Measurements from ENCODE around the gene PAXX. TPM values are rescaled to one million over a fixed set of nuclear protein-coding genes. Genes with fewer than 3 reads are reported as not detected.
"Not testable (repeated sequence)": the region's sequence is repeated elsewhere in the genome, so short reads cannot be mapped to it uniquely, and the experiment has no call there.

The PAXX gene
- total RNA-seq, 1 donor from 2014 or later: 51.4 TPM

- no peaks in the 10 kb centered on the region for H3K27me3 Mint-ChIP-seq (ENCODE audit: unreplicated experiment)
- no peak overlapping the region for H3K27ac Mint-ChIP-seq (ENCODE audit: unreplicated experiment)
- H3K9me3 Mint-ChIP-seq (ENCODE audit: unreplicated experiment): no peaks in the 10 kb centered on the region
- DNase-seq (ENCODE audit: extremely low spot score, unreplicated experiment): no peak
- no peaks in the 10 kb centered on the region for H3K36me3 Mint-ChIP-seq (ENCODE audit: unreplicated experiment)
- no peak overlapping the region for H3K4me3 Mint-ChIP-seq (ENCODE audit: unreplicated experiment)
- H3K4me1 Mint-ChIP-seq (ENCODE audit: unreplicated experiment): peaks cover 12% of the 10 kb centered on the region
- no peak for TF ChIP-seq CTCF (IDR thresholded peaks at IDR 0.05)
Observed at GRCh38 chr9:137030538-137031527, 38.6 kb downstream of the PAXX start.

- Mint-ChIP-seq H3K27me3 (ENCODE audit: unreplicated experiment) (no peaks in the 10 kb centered on the region), H3K9me3 (ENCODE audit: unreplicated experiment) (no peaks in the 10 kb centered on the region), H3K4me1 (ENCODE audit: unreplicated experiment) (peaks cover 7% of the 10 kb centered on the region), H3K4me3 (ENCODE audit: unreplicated experiment) (no peak within 1 kb of the TSS), H3K27ac (ENCODE audit: unreplicated experiment) (no peak within 1 kb of the TSS), H3K36me3 (ENCODE audit: unreplicated experiment) (no peaks in the 10 kb centered on the region)
- DNase-seq (ENCODE audit: extremely low spot score, unreplicated experiment): no peak
- no peak for TF ChIP-seq CTCF (IDR thresholded peaks at IDR 0.05)
Observed at GRCh38 chr9:137031904-137032640, 39.9 kb downstream of the PAXX start, which contains the start of gene FUT7. TSS of gene FUT7 (minus strand) at chr9:137032088. CDS start at chr9:137031991, 97 bp downstream.

GRCh38 chr9:137032858-137033257 lies 40.6 kb downstream of the PAXX start:
- no peaks in the 10 kb centered on the region for H3K9me3 Mint-ChIP-seq (ENCODE audit: unreplicated experiment)
- no peak overlapping the region for H3K27ac Mint-ChIP-seq (ENCODE audit: unreplicated experiment)
- peaks cover 4% of the 10 kb centered on the region for H3K4me1 Mint-ChIP-seq (ENCODE audit: unreplicated experiment)
- H3K27me3 Mint-ChIP-seq (ENCODE audit: unreplicated experiment): no peaks in the 10 kb centered on the region
- no peak overlapping the region for H3K4me3 Mint-ChIP-seq (ENCODE audit: unreplicated experiment)
- TF ChIP-seq CTCF (IDR thresholded peaks at IDR 0.05): no peak
- peaks cover 3% of the 10 kb centered on the region for H3K36me3 Mint-ChIP-seq (ENCODE audit: unreplicated experiment)
- no peak for DNase-seq (ENCODE audit: extremely low spot score, unreplicated experiment)

GRCh38 chr9:137033481-137033880 lies 41.3 kb downstream of the PAXX start:
- H3K4me1 Mint-ChIP-seq (ENCODE audit: unreplicated experiment); H3K27ac Mint-ChIP-seq (ENCODE audit: unreplicated experiment); DNase-seq (ENCODE audit: extremely low spot score, unreplicated experiment); H3K4me3 Mint-ChIP-seq (ENCODE audit: unreplicated experiment); H3K9me3 Mint-ChIP-seq (ENCODE audit: unreplicated experiment); H3K36me3 Mint-ChIP-seq (ENCODE audit: unreplicated experiment); H3K27me3 Mint-ChIP-seq (ENCODE audit: unreplicated experiment): not testable (repeated sequence)

- no peak for TF ChIP-seq CTCF (IDR thresholded peaks at IDR 0.05)
- no peak overlapping the region for H3K4me3 Mint-ChIP-seq (ENCODE audit: unreplicated experiment)
- H3K36me3 Mint-ChIP-seq (ENCODE audit: unreplicated experiment): peaks cover 3% of the 10 kb centered on the region
Observed at GRCh38 chr9:137034039-137034708, 42.0 kb downstream of the PAXX start.

More at GRCh38 chr9:137034039-137034708, 42.0 kb downstream of the PAXX start:
- Mint-ChIP-seq H3K27me3 (ENCODE audit: unreplicated experiment) (no peaks in the 10 kb centered on the region), H3K4me1 (ENCODE audit: unreplicated experiment) (peaks cover 4% of the 10 kb centered on the region), H3K9me3 (ENCODE audit: unreplicated experiment) (no peaks in the 10 kb centered on the region), H3K27ac (ENCODE audit: unreplicated experiment) (no peak overlapping the region)
- no peak for DNase-seq (ENCODE audit: extremely low spot score, unreplicated experiment)
